Measurements from ENCODE around the gene HAAO. TPM values are rescaled to one million over a fixed set of nuclear protein-coding genes. Genes with fewer than 3 reads are reported as not detected.

HAAO gene
- total RNA-seq, 4 donors from 2014 or later: 15.7 to 96.9 (median 49.7) TPM

- H3K9me3 ChIP-seq: no peaks in the 10 kb centered on the region
- H3K36me3 ChIP-seq: peaks cover 0 to 6% (median 0%) of the 10 kb centered on the region in 3 donors
- TF ChIP-seq, protein P1, sequence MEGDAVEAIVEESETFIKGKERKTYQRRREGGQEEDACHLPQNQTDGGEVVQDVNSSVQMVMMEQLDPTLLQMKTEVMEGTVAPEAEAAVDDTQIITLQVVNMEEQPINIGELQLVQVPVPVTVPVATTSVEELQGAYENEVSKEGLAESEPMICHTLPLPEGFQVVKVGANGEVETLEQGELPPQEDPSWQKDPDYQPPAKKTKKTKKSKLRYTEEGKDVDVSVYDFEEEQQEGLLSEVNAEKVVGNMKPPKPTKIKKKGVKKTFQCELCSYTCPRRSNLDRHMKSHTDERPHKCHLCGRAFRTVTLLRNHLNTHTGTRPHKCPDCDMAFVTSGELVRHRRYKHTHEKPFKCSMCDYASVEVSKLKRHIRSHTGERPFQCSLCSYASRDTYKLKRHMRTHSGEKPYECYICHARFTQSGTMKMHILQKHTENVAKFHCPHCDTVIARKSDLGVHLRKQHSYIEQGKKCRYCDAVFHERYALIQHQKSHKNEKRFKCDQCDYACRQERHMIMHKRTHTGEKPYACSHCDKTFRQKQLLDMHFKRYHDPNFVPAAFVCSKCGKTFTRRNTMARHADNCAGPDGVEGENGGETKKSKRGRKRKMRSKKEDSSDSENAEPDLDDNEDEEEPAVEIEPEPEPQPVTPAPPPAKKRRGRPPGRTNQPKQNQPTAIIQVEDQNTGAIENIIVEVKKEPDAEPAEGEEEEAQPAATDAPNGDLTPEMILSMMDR (IDR thresholded peaks at IDR 0.05): no peak
- TF ChIP-seq POLR2A (IDR thresholded peaks at IDR 0.05): no peak
- H3K4me3 ChIP-seq: no peak overlapping the region
- peaks cover 0 to 12% (median 7%) of the 10 kb centered on the region in 4 donors for H3K4me1 ChIP-seq
- H3K27me3 ChIP-seq: no peaks in the 10 kb centered on the region
- H3K27ac ChIP-seq: peak overlapping the region in 1 of 4 donors; percentile 56
- DNase-seq: peak in 2 of 3 donors; percentile 82
Measured at GRCh38 chr2:42754021-42754775, 38.2 kb downstream of the HAAO start.

DNA sequence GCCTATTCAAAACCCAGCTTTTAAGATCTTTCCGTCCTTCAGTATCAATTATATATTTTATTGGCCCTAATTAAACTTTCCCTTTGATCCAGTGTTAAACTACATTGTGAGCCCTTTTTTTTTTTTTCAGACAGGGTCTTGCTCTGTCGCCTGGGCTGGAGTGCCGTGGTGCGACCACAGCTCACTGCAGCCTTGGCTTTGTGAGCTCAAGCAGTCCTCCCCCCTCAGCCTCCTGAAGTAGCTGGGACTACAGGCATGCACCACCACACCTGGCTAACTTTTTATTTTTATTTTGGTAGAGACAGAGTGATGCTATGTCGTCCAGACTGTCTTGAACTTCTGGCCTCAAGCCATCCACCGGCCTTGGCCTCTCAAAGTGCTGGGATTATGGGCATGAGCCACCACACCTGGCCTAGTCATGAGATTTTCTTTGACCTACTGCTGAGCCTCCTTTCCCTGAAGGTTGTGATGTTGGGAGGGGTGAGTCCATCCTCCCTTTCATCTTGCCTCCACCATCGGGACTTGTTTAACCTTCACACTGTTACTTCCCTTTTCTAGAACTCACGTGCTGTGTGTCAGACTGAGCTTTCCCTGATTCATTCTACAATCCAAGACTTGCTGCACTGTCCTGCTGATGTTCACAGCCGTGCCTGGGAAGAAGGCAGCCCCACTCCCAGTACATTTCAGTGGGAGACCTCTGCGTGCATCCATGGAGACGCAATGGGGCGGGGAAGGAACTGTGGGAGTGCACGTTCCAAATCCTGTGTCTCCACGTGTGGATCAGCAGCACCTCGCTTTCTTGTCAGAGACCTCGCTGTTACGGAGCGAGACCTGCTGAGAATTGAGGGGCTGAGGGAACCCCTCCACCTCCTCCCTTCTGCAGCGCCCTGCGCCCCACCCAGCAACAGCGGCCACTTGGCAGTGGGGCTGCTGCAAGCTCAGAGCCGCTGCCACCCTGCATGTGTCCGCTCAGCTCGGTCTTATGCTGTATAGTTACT, 39.3 kb downstream of the HAAO start:
- peaks cover 0 to 12% (median 7%) of the 10 kb centered on the region in 4 donors for H3K4me1 ChIP-seq
- no peak overlapping the region for H3K4me3 ChIP-seq
- no peak for TF ChIP-seq POLR2A (IDR thresholded peaks at IDR 0.05)
- TF ChIP-seq, protein P1 (IDR thresholded peaks at IDR 0.05): no peak
- peaks cover 0 to 6% (median 0%) of the 10 kb centered on the region in 3 donors for H3K36me3 ChIP-seq
- peak in 1 of 3 donors; percentile 41 for DNase-seq
- H3K27me3 ChIP-seq: no peaks in the 10 kb centered on the region
- H3K27ac ChIP-seq: peak overlapping the region in 1 of 4 donors; percentile 56
- no peaks in the 10 kb centered on the region for H3K9me3 ChIP-seq

DNA sequence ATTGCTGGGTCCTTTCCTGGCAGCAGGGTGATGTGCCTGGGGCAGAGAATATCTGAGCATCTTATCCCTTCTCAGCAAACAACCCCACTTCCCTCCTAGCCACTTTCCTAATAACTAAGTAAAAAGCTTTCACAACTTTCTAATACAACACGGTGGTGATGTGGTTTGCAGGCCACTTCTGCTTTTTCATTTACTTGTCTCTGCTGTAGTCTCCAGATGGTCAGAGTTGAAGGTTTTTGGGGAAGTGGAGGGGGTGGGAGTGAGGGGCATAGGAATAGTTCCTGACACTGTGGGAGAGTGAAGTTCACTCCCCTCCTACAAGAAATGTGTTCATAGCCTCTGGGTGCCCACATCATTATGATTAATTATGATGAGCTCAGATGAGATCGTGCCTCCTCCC, 40.1 kb downstream of the HAAO start:
- no peaks in the 10 kb centered on the region for H3K9me3 ChIP-seq
- H3K27me3 ChIP-seq: no peaks in the 10 kb centered on the region
- peaks cover 0 to 12% (median 7%) of the 10 kb centered on the region in 4 donors for H3K4me1 ChIP-seq
- H3K27ac ChIP-seq: peak overlapping the region in 1 of 4 donors; percentile 28
- TF ChIP-seq, protein P1 (IDR thresholded peaks at IDR 0.05): no peak
- TF ChIP-seq POLR2A (IDR thresholded peaks at IDR 0.05): no peak
- H3K36me3 ChIP-seq: peaks cover 0 to 6% (median 0%) of the 10 kb centered on the region in 3 donors
- no peak overlapping the region for H3K4me3 ChIP-seq
- peak in 2 of 3 donors; percentile 74 to 75 for DNase-seq

GRCh38 chr2:42748840-42749239, 43.5 kb downstream of the HAAO start:
- Histone ChIP-seq H3K36me3 (no peaks in the 10 kb centered on the region), H3K4me3 (no peak overlapping the region), H3K9me3 (no peaks in the 10 kb centered on the region), H3K4me1 (peaks cover 0 to 12% (median 6%) of the 10 kb centered on the region in 4 donors), H3K27ac (no peak overlapping the region), H3K27me3 (no peaks in the 10 kb centered on the region)
- no peak for DNase-seq
- TF ChIP-seq, protein P1 (IDR thresholded peaks at IDR 0.05): no peak
- no peak for TF ChIP-seq POLR2A (IDR thresholded peaks at IDR 0.05)

DNA sequence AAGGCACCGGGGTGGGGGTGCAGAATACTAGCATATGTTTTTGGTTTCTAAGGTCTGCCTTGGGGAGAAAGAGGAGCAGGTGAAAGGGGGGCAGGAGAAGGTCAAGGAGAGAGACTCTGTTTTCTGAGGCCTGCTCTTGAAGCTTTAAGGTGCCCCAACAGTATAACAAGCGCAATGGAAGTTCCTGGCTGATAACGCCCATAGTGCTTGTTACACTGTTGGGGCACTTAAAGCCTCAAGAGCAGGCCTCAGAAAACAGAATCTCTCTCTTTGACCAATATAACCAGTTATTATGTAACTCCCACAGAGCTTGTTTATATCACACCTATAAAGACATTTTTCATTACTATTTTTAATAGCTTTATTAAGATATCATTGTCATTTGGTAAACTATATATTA, 45.0 kb downstream of the HAAO start:
- Histone ChIP-seq H3K4me3 (no peak overlapping the region), H3K36me3 (no peaks in the 10 kb centered on the region), H3K27ac (no peak overlapping the region), H3K9me3 (no peaks in the 10 kb centered on the region), H3K4me1 (peaks cover 0 to 7% (median 2%) of the 10 kb centered on the region in 4 donors), H3K27me3 (no peaks in the 10 kb centered on the region)
- TF ChIP-seq POLR2A (IDR thresholded peaks at IDR 0.05): no peak
- TF ChIP-seq, protein P1 (IDR thresholded peaks at IDR 0.05): no peak
- no peak for DNase-seq

Measured in Peyer's patch (tissue), 4 donors.